Measurements from ENCODE around the gene CNTROB. TPM values are rescaled to one million over a fixed set of nuclear protein-coding genes. Genes with fewer than 3 reads are reported as not detected.

CNTROB gene
- total and polyA plus RNA-seq, 9 donors: 15.0 to 27.3 (median 25.3) TPM

- H3K36me3 ChIP-seq: no peaks in the 10 kb centered on the region
Observed at GRCh38 chr17:7911116-7911515, 20.9 kb upstream of the CNTROB start.

GRCh38 chr17:7912927-7913524 lies 19.0 kb upstream of the CNTROB start:
- Histone ChIP-seq H3K4me3 (no peak overlapping the region), H3K36me3 (no peaks in the 10 kb centered on the region), H3K4me1 (ENCODE audit: insufficient read depth) (peaks cover 4% of the 10 kb centered on the region), H3K9me3 (no peaks in the 10 kb centered on the region), H3K27me3 (no peaks in the 10 kb centered on the region), H3K27ac (no peak overlapping the region)
- DNase-seq: peak in 1 of 5 donors; percentile 37
- intact Hi-C loops (cut with DNase I): loop anchor here in 3 of 4 donors (5.0 kb wide), 1 partner anchor 74 kb away; no protein-coding TSS in a partner anchor
- TF ChIP-seq CTCF (IDR thresholded peaks at IDR 0.05) (peak in 2 of 3 donors; percentile 42 to 61), POLR2A (IDR thresholded peaks at IDR 0.05) (no peak)
- 51 to 55% (median 52%) methylated on average over 3 of the region's 3 CpGs for WGBS, 3 donors

More at GRCh38 chr17:7911116-7911515, 20.9 kb upstream of the CNTROB start:
- intact Hi-C loops (cut with DNase I): loop anchor here in 3 of 4 donors (5.0 kb wide), 1 partner anchor 76 kb away; no protein-coding TSS in a partner anchor
- DNase-seq: no peak
- 52 to 61% (median 61%) methylated on average over 9 of the region's 9 CpGs for WGBS, 3 donors
- TF ChIP-seq EP300 (IDR thresholded peaks at IDR 0.05) (no peak), POLR2A (IDR thresholded peaks at IDR 0.05) (no peak), CTCF (IDR thresholded peaks at IDR 0.05) (no peak)
- H3K9me3 ChIP-seq: no peaks in the 10 kb centered on the region
- no peak overlapping the region for H3K27ac ChIP-seq
- no peaks in the 10 kb centered on the region for H3K27me3 ChIP-seq
- peaks cover 2% of the 10 kb centered on the region for H3K4me1 ChIP-seq (ENCODE audit: insufficient read depth)
- no peak overlapping the region for H3K4me3 ChIP-seq

- H3K27me3 ChIP-seq: no peaks in the 10 kb centered on the region
- H3K36me3 ChIP-seq: no peaks in the 10 kb centered on the region
- TF ChIP-seq CTCF (IDR thresholded peaks at IDR 0.05) (no peak), POLR2A (IDR thresholded peaks at IDR 0.05) (no peak), EP300 (IDR thresholded peaks at IDR 0.05) (no peak)
- peak in 3 of 5 donors; percentile 47 to 67 (median 66) for DNase-seq
- intact Hi-C loops (cut with DNase I): no loop called here
- 1% methylated on average over 15 of the region's 15 CpGs for WGBS, 3 donors
- peaks cover 4% of the 10 kb centered on the region for H3K4me1 ChIP-seq (ENCODE audit: insufficient read depth)
- H3K27ac ChIP-seq: peak overlapping the region; percentile 97 to 98
- H3K9me3 ChIP-seq: no peaks in the 10 kb centered on the region
- H3K4me3 ChIP-seq: peak overlapping the region; percentile 56
Observed at GRCh38 chr17:7915179-7915610, 16.8 kb upstream of the CNTROB start.

- Histone ChIP-seq H3K27ac (peak within 1 kb of the TSS; percentile 97 to 98), H3K36me3 (no peaks in the 10 kb centered on the region), H3K4me1 (ENCODE audit: insufficient read depth) (peaks cover 4% of the 10 kb centered on the region), H3K27me3 (no peaks in the 10 kb centered on the region), H3K9me3 (no peaks in the 10 kb centered on the region), H3K4me3 (peak within 1 kb of the TSS; percentile 56)
- 0% methylated on average over 58 to 100 of the region's 100 CpGs for WGBS, 3 donors
- intact Hi-C loops (cut with DNase I): loop anchor here in 1 of 4 donors (2.0 kb wide), 1 partner anchor 15 kb away; the partner anchor contains the start of gene TRAPPC1
- DNase-seq: peak; percentile 94 to 97 (median 96)
- TF ChIP-seq POLR2A (IDR thresholded peaks at IDR 0.05): peak; percentile 58
- TF ChIP-seq CTCF (IDR thresholded peaks at IDR 0.05): peak in 2 of 3 donors; percentile 6 to 19
- no peak for TF ChIP-seq EP300 (IDR thresholded peaks at IDR 0.05)
Observed at GRCh38 chr17:7915611-7916384, 16.2 kb upstream of the CNTROB start, which contains the start of gene RNF227. RNF227 (minus strand) TSS chr17:7916289; CDS start chr17:7916195, 94 bp downstream.
